Stimulated activated CD4-positive, alpha-beta T cell treated with anti-CD3 and anti-CD28 coated beads, Interleukin-15, amount 100 ng/mL, for 48 hours (primary cell): Measurements from ENCODE around the gene ZNF853.
"Not testable (repeated sequence)": the region's sequence is repeated elsewhere in the genome, so short reads cannot be mapped to it uniquely, and the experiment has no call there.

Experiments used
- DNase-seq, 2 donors: peaks; one replicate each; pipeline ENCODE4 v3.0.0-alpha.2; 2020; ENCODE audit warnings: low read depth in 2 of 2

Gene ZNF853

DNA sequence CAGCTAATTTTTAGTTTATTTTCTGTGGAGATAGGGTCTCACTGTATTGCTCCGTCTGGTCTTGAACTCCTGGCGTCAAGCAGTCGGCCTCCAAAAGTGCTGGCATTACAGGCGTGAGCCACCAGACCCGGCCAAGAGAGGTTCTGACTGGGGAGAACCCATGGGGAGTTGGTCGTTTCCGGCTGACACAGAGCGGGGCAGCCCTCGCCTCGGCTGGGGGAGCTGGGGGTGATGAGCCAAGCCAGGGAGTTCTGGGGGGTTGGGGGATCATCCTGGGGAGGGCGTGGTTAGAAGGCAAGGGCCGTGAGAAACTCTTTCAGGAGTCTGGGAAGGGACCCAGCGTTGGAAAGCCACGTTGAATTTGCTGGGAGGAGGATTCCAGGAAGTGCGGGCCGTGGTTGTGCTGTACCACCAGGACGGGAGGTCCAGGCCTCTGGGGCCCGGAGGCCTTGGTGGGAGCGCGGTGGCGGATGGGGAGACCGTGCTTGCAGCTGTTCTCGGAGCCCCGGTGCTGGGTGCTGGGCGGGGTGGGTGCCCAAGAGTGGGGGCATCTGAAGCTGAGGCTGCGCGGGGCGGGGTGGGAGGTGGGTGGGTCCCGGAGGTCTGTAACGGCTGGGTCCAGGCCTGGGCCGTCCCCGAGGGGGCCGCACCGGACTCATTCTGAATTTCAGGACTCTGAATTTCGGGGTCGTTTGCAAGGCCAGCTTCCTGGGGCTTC lies 8.4 kb upstream of the ZNF853 start:
- DNase-seq = no peak

DNA sequence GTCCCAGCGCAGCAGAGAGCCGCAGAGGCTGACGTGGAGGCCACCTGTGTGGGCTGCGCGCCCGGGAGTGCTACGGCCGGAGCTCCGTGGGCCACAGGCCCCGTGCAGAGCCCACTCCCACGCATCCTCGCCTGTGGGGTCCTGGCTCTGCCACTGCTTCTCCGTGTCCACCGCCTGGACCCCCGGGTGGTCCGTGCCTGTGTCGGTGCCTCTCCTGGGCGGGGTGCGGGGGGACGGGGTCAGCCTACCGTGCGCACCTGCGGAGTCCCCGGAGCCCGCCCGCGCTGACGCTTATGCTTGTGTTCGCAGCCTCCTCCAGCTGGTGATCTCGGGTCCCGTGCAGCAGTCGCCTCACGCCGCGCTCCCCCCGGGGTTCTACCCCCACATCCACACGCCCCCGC lies 7.8 kb upstream of the ZNF853 start:
- no peak for DNase-seq

DNA sequence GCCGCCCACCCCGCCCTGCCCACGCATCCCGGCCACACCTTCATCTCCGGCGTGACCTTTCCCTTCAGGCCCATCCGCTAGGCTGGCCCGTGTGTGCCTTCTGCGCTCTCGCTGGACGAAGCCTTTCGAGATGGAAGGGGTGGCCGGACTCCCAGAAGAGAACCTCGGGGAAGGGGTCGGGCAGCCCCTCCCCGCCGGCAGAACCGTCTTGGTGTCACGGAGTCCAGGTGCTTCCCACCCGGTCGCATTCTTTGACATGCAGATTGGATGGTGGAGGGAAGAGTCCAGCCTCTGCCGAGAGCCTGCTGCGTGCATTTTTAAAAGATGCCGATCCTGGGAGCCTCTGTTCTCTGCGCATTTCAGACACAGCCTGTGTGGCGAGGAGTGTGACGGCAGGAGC lies 7.3 kb upstream of the ZNF853 start:
- no peak for DNase-seq

DNA sequence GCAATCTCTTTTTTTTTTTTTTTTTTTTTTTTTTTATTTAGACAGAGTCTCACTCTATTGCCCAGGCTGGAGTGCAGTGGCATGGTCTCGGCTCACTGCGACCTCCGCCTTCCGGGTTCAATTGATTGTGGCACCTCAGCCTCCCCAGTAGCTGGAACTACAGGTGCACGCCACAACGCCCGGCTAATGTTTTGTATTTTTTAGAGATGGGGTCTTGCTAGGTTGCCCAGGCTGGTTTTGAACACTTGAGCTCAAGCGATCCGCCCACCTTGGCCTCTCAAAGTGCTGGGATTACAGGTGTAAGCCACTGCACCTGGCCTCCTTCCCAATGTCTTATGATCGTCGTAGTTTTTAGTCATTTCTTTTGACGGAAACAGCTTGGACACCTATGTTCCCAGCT lies 6.6 kb upstream of the ZNF853 start:
- no peak for DNase-seq

- DNase-seq = no peak
These were observed 2.6 kb upstream of the ZNF853 start for GRCh38 chr7:6612819-6613218.

DNA sequence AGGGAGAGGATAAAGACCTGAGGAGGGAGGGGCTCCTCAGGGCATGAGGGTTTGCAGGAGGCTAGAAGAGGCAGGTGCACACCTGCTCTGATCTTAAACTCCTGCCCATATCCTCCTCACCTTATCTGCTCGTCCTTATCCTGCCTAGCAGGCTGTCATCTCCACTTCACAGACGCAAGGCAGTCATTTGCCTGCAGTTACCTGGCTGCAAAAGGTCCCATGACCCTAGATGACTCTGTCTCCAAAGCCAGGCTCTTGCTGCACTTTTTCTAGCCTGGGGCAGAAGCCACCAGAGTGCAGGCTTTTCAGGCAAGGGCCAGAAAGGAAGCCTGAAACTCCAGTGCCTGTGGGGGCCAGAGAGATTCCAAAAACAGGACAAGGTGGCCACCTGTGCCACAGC lies 1.7 kb upstream of the ZNF853 start:
- no peak for DNase-seq

DNA sequence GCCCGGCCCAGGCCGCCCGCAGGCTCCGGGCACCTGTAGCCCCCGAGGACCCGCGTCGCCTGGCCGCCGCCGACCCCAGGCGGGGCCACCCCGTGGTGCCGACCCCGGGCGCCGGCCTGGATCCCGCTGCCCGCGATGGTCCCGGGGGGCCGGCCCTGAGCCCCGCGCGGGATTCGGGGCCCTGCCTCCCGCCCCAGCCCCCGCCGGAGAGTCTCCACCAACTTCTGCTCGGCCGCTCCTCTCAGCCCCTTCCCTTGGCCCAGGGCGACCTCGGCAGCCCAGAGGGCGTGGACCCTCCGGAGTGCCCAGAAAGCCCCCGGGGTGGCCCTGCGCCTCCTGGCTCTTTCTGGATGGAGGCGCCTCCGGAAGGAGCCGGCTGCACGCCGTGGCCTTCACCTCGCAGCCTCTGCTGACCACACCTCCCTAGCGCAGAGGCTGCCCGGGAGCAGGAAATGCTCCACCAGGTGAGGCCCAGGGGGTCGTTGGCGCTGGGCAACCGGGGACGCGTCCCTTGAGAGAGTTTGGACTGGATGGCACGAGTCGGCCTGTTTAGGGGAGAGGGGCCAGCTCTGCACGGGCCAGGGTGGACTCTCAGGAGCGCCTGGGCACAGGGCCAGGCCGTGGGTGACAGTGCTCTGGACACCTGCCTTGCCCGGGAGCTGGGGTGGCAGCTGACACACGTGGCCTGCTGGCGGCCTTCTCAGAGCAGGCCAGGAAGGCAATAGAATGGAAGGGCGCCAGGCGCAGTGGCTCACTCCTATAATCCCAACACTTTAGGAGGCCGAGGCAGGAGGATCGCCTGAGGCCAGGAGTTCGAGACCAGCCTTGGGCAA lies 529 bp downstream of the ZNF853 start:
- DNase-seq = no peak

DNA sequence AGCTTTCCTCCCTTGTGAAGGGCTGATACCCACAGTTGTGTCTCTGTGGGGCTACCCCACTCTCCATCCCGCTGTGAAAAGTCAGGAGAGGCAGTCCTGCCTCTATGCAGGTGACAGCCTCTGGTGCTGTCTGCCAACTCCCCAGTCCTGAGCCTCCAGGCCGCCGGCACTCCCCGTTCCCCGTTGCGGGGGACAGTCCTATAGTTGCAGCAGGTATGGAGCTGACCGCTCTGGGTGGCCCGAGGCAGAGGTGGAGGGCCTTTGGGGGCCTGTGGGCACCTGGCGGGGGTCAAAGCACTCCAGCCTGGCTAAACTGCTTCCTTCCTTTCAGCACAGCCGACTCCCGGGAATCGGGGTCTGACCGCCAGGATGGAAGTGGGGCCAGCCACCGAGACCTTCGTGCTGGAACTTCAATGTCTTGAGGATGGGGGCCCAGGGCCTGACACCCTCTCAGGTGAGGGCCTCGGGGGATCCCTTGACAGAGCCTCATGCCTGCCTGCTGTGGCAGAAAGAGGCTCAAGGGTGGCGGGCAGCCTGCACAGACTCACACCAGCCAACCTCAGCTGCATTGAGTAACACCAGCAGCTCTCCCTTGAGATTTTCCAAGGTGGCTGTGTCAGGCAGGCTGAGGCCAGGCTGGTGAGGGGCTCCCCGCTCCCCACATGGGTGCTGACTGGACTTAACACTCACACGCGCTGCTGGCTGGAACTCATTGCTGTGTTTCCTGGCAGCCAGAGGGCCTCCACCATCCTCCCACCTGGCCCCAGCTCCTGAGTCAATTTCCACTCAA lies 1.6 kb downstream of the ZNF853 start:
- no peak for DNase-seq

DNA sequence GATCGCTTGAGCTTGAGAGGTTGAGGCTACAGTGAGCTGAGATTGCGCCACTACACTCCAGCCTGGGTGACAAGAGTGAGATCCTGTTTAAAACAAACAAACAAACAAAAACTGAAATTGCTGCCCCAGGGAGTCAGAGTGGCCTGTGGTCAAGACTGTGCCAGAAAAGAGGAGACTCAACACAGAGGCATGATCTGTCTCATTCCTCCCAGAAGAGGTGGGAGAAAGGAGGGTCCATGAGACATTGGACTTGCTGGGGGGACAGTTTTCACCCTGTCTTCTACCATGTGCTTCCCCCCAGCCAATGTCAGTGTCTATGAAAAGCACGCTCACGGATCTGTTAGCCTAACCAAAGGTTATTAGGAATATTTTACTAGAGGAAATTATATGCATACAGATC lies 3.2 kb downstream of the ZNF853 start:
- no peak for DNase-seq

- DNase-seq = no peak
These were observed 4.6 kb downstream of the ZNF853 start for GRCh38 chr7:6619961-6620360.

GRCh38 chr7:6621195-6622133 lies 6.1 kb downstream of the ZNF853 start:
- DNase-seq = no peak

- DNase-seq = no peak
These were observed 6.8 kb downstream of the ZNF853 start for GRCh38 chr7:6622134-6622710.

DNA sequence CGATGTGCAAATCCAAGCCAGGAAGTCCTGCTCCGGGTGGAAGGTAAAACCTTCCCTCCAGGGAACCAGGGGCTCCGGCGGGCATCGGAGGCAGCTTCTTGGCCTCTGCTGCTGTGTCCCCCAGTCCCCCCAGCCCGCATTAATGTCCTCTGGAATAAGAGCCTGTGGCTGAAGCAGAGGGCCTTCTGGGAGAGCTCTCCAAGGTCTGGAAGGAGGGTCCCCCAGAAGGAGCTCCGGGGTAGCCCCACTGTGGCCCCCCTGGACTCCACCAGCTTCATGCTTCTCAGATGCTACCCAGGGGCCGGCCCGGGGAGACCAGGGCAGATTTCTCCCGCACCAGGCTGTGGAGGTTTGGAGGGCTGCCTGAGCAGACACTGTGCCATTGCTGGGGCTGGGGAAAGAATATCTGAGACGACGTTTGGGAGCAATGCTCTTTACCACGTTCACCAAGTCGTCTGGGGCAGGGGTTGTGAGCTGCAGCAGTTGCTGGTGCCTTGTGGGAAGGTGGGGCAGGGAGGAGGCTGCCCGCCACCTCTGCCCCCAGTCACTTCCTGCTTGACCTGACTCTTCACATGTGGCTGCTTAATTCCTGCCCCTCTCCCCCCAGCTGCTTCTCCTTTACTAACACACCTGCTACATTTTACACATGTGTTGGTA lies 8.3 kb downstream of the ZNF853 start:
- DNase-seq = no peak

- no peak for DNase-seq
These were observed 8.8 kb downstream of the ZNF853 start for GRCh38 chr7:6624246-6624611.

DNA sequence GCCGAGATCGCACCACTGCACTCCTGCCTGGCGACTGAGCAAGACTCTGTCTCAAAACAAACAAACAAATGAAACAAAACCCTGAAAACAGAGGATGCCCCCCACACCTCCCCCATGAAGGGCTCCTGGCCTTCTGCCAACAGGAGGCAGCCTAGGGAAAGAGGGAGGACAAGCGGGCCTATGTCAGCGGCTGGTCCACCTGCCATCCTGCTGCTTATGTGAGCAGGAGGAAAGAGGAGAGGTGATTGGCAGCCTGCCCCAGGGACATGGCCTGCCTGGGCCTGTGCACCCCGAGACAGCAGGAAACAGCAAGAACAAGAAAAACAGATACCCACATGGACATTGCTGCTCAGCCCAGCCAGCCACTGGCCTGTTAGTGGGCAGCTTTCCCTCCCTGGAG lies 12.6 kb downstream of the ZNF853 start:
- no peak for DNase-seq

GRCh38 chr7:6630007-6630849 lies 14.8 kb downstream of the ZNF853 start:
- DNase-seq = no peak

DNA sequence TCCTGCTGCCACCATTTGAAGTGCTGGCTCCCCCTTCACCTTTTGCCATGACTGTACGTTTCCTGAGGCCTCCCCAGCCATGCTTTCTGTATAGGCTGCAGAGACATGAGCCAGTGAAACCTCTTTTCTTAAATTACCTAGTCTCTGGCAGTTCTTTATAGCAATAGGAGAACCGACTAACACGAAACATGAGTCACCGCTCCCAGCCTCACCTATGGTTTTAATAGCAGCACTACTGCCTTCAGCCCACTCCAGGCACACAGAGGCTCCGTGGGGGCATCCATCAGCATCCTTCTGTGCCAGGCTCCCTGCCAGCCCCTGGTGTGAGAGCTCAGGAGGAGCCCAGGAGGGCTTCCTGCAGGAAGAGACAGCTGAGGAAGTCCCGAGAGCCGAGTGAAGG lies 16.2 kb downstream of the ZNF853 start:
- DNase-seq = no peak

DNA sequence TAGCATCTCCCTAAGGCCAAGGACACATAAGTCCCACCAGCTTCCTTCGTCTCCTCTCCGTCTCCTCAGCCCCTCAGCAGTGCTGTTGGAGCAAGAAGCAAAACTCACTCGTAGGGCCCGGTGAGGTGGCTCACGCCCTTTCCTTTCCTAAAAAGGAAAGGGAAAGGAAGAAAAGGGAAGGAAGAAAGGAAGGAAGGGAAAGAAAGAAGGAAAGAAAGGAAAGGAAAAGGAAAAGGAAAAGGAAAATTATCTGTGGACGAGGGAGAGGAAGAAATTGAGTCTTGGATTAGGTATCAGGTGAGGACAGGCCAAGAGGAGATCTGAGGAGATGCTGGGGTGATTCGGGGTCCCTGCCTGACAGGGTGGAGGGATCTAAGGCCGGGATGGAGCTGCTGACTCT lies 18.6 kb downstream of the ZNF853 start:
- no peak for DNase-seq

DNA sequence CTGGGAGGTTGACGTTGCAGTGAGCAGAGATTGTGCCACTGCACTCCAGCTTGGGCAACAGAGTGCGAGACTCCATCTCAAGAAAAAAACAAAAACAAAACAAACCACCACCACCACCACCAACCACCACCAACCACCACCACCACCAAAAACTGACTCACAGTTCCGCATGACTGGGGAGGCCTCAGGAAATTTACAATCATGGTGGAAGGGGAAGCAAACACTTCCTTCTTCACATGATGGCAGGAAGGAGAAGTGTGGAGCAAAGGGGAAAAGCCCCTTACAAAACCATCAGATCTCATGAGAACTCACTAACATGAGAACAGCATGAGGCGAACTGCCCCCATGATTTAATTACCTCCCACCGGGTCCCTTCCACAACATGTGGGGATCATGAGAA lies 19.6 kb downstream of the ZNF853 start:
- not testable (repeated sequence) for DNase-seq
